ENCODE data around the gene YBX2.

The YBX2 gene

GRCh38 chr17:7296189-7296861 lies 1.9 kb upstream of the YBX2 start:
- DNase-seq (ENCODE audit: low read depth), result no peak

GRCh38 chr17:7295230-7296180 lies 1.1 kb upstream of the YBX2 start:
- no peak for DNase-seq (ENCODE audit: low read depth)

- DNase-seq (ENCODE audit: low read depth), result no peak
Observed at GRCh38 chr17:7293816-7294613, 424 bp downstream of the YBX2 start.

GRCh38 chr17:7293159-7293558 lies 1.3 kb downstream of the YBX2 start:
- no peak for DNase-seq (ENCODE audit: low read depth)

- DNase-seq (ENCODE audit: low read depth), result no peak
Observed at GRCh38 chr17:7292729-7293128, 1.7 kb downstream of the YBX2 start.

GRCh38 chr17:7292194-7292593 lies 2.2 kb downstream of the YBX2 start:
- DNase-seq (ENCODE audit: low read depth), result no peak

GRCh38 chr17:7290685-7291084 lies 3.8 kb downstream of the YBX2 start:
- no peak for DNase-seq (ENCODE audit: low read depth)

- DNase-seq (ENCODE audit: low read depth), result no peak
Observed at GRCh38 chr17:7290166-7290565, 4.3 kb downstream of the YBX2 start.

- DNase-seq (ENCODE audit: low read depth), result no peak
Observed at GRCh38 chr17:7289256-7290032, 5.0 kb downstream of the YBX2 start.

- no peak for DNase-seq (ENCODE audit: low read depth)
Observed at GRCh38 chr17:7285679-7286078, 8.8 kb downstream of the YBX2 start.

GRCh38 chr17:7284911-7285310 lies 9.5 kb downstream of the YBX2 start:
- no peak for DNase-seq (ENCODE audit: low read depth)

GRCh38 chr17:7283471-7284216 lies 10.8 kb downstream of the YBX2 start:
- no peak for DNase-seq (ENCODE audit: low read depth)

- DNase-seq (ENCODE audit: low read depth), result no peak
Observed at GRCh38 chr17:7282752-7283321, 11.6 kb downstream of the YBX2 start.

- DNase-seq (ENCODE audit: low read depth), result no peak
Observed at GRCh38 chr17:7281953-7282751, 12.3 kb downstream of the YBX2 start.

GRCh38 chr17:7281074-7281952 lies 13.1 kb downstream of the YBX2 start, which contains the start of gene SLC2A4:
SLC2A4 (plus strand) TSS chr17:7281718; CDS start chr17:7281935, 217 bp downstream.
- DNase-seq (ENCODE audit: low read depth), result no peak

- no peak for DNase-seq (ENCODE audit: low read depth)
Observed at GRCh38 chr17:7280519-7281073, 13.8 kb downstream of the YBX2 start.

GRCh38 chr17:7279448-7279847 lies 15.0 kb downstream of the YBX2 start:
- no peak for DNase-seq (ENCODE audit: low read depth)

GRCh38 chr17:7266784-7267183 lies 27.7 kb downstream of the YBX2 start:
- no peak for DNase-seq (ENCODE audit: low read depth)

GRCh38 chr17:7263801-7264078 lies 30.7 kb downstream of the YBX2 start:
- DNase-seq (ENCODE audit: low read depth), result no peak

All from CMK (cell line).